SK-N-SH treated with all-trans-retinoic acid at 6 μM for 48 hours (cell line): Measurements from ENCODE around the gene KRTAP1-4.

ENCODE experiments used
- BACH2 ChIP-seq: fragments of 250-450 bp; sonication (Bioruptor Pico); IDR thresholded peaks from 2 replicates; pipeline ENCODE4 v1.9.0; 2021; ENCODE audit warnings: mild to moderate bottlenecking, borderline replicate concordance
- SNAI2 ChIP-seq: fragments of 250-450 bp; sonication (Bioruptor Pico); IDR thresholded peaks from 2 replicates; pipeline ENCODE4 v1.5.0; 2020; ENCODE audit warnings: mild to moderate bottlenecking, moderate library complexity
- ZFP3 ChIP-seq: fragments of 250-450 bp; sonication (Bioruptor Pico); IDR thresholded peaks from 2 replicates; pipeline ENCODE4 v1.5.0; 2020; ENCODE audit warnings: mild to moderate bottlenecking, moderate library complexity

- TF ChIP-seq SNAI2 (CRISPR knock-in tag) (no peak), BACH2 (no peak), ZFP3 (CRISPR knock-in tag) (no peak)
These were observed 20.1 kb downstream of the KRTAP1-4 start for GRCh38 chr17:41009936-41010335.
